Ishikawa (cell line): ENCODE measurements around the gene PRKN.

Source experiments
- CEBPB ChIP-seq: IDR thresholded peaks from 2 replicates; pipeline ENCODE4 v1.6.1; 2012
- CREB1 ChIP-seq: IDR thresholded peaks from 2 replicates; pipeline ENCODE4 v1.6.1; 2012; ENCODE audit warnings: low read depth
- EGR1 ChIP-seq: IDR thresholded peaks from 2 replicates; pipeline ENCODE4 v1.6.1; 2012
- EP300 ChIP-seq: IDR thresholded peaks from 2 replicates; pipeline ENCODE4 v1.6.1; 2012; ENCODE audit warnings: borderline replicate concordance
- FOXM1 ChIP-seq: IDR thresholded peaks from 2 replicates; pipeline ENCODE4 v1.6.1; 2012; ENCODE audit warnings: low read depth, borderline replicate concordance
- NFIC ChIP-seq: IDR thresholded peaks from 2 replicates; pipeline ENCODE4 v1.6.1; 2012
- RAD21 ChIP-seq: IDR thresholded peaks from 2 replicates; pipeline ENCODE4 v1.6.1; 2012; ENCODE audit warnings: low read depth
- REST ChIP-seq: IDR thresholded peaks from 2 replicates; pipeline ENCODE4 v1.6.1; 2012; ENCODE audit warnings: low read depth, mild to moderate bottlenecking
- TAF1 ChIP-seq: IDR thresholded peaks from 2 replicates; pipeline ENCODE4 v1.6.1; 2012; ENCODE audit warnings: low read depth, mild to moderate bottlenecking
- TCF12 ChIP-seq: IDR thresholded peaks from 2 replicates; pipeline ENCODE4 v1.6.1; 2012; ENCODE audit warnings: low read depth
- TEAD4 ChIP-seq: IDR thresholded peaks from 2 replicates; pipeline ENCODE4 v1.6.1; 2012
- USF1 ChIP-seq: IDR thresholded peaks from 2 replicates; pipeline ENCODE4 v1.6.1; 2012
- YY1 ChIP-seq: IDR thresholded peaks from 2 replicates; pipeline ENCODE4 v1.6.1; 2012; ENCODE audit warnings: low read depth
- ZBTB7A ChIP-seq: IDR thresholded peaks from 2 replicates; pipeline ENCODE4 v1.6.1; 2012; ENCODE audit warnings: low read depth
- TF ChIP-seq, protein P1 (sequence below): IDR thresholded peaks from 2 replicates; pipeline ENCODE4 v1.6.1; 2012

The PRKN gene

GRCh38 chr6:162675503-162675902 is 52.1 kb downstream of the PRKN start:
- TF ChIP-seq RAD21 (no peak), ZBTB7A (no peak), EGR1 (no peak), TCF12 (no peak), FOXM1 (no peak), USF1 (no peak), TEAD4 (no peak), CEBPB (no peak), REST (no peak), CREB1 (no peak), YY1 (no peak), EP300 (no peak), TAF1 (no peak), NFIC (no peak)
- TF ChIP-seq, protein P1, sequence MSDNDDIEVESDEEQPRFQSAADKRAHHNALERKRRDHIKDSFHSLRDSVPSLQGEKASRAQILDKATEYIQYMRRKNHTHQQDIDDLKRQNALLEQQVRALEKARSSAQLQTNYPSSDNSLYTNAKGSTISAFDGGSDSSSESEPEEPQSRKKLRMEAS: no peak

DNA sequence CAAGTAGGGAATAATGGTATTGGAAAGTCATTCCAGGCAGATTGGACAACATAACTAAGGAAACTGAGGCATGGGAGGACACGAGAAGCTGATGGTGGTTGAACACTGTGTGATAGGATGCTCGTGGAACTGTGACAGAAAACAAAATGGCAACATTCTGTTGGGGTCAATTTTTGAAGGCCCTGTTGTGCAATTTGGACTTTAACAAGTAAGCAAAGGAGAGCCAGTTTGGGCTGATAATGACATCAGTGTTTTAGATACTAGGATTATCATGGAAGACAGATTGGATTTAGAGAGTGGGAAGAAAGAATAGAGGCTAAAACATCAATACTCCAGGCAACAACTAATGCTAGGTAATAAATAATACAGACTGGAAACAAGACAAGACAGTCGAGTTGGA is 53.1 kb downstream of the PRKN start:
- TF ChIP-seq YY1 (no peak), CEBPB (no peak), REST (no peak), FOXM1 (no peak), ZBTB7A (no peak), EP300 (no peak), EGR1 (no peak), TCF12 (no peak), CREB1 (no peak), TAF1 (no peak), TEAD4 (no peak), NFIC (no peak), RAD21 (no peak), USF1 (no peak)
- TF ChIP-seq, protein P1: no peak

DNA sequence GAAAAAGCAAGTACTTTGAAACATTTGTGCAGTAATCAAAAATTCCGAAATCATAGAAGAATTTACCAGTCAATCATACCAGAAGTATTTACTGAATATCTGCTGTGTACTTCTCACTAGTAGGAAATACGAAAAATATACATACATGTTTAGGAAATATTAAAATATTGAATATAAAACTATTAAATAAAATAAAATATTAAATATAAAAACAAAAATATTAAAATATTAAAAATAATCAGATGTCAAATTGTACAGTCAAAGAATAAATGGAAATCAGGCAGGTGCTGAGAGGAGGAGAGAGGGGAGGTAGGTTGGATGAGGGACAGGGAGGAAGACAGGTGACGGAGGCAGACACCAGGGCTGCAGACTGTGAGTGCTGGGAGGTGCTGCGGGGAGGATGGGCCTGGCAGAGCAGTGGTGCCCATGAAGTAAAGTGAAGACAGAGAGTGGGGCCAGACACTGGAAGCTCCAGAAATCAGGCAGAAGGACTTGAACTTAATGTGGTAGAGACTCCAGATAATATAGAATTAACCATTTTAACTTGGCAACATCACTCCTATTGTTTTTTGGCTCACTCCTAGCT is 55.9 kb downstream of the PRKN start:
- TF ChIP-seq CEBPB (no peak), TCF12 (no peak), EGR1 (no peak), RAD21 (no peak), REST (no peak), EP300 (no peak), TEAD4 (no peak), USF1 (no peak), FOXM1 (no peak), CREB1 (no peak), NFIC (no peak), ZBTB7A (no peak), TAF1 (no peak), YY1 (no peak)
- TF ChIP-seq, protein P1: no peak
